Transverse colon (tissue), 4 donors: ENCODE measurements around the gene MCTP2. TPM values are rescaled to one million over a fixed set of nuclear protein-coding genes. Genes with fewer than 3 reads are reported as not detected.

ENCODE experiments used
- DNase-seq: peaks from one replicate; pipeline ENCODE4 v3.0.0-alpha.2; 2019
- H3K27ac ChIP-seq, 4 donors: fragments of 200-600 bp; sonication (generic); 2 replicates each; pipeline ENCODE4 v1.5.1; 2016 to 2018; ENCODE audit warnings: inconsistent platforms in 4 of 4
- H3K27me3 ChIP-seq: fragments of 200-600 bp; sonication (generic); 2 replicates; pipeline ENCODE4 v1.5.1; 2017; ENCODE audit warnings: inconsistent platforms
- H3K36me3 ChIP-seq, 4 donors: fragments of 200-600 bp; sonication (generic); 2 replicates each; pipeline ENCODE4 v1.5.1; 2017 to 2019; ENCODE audit warnings: inconsistent platforms in 4 of 4
- H3K4me1 ChIP-seq, 4 donors: fragments of 200-600 bp; sonication (generic); 2 replicates each; pipeline ENCODE4 v1.5.1; 2017 to 2020; ENCODE audit warnings: inconsistent platforms in 4 of 4
- H3K4me3 ChIP-seq, 4 donors: fragments of 200-600 bp; sonication (generic); 1 replicate in 1 of 4; 2 replicates in 3 of 4; pipeline versions ENCODE4 v1.5.1 to v1.6.1; 2017 to 2019; ENCODE audit warnings: inconsistent platforms in 4 of 4
- H3K9me3 ChIP-seq, 2 donors: fragments of 200-600 bp; sonication (generic); 2 replicates each; pipeline ENCODE4 v1.5.1; 2017 to 2019; ENCODE audit warnings: inconsistent platforms in 2 of 2
- CTCF ChIP-seq, 5 experiments: fragments of 200-600 bp in 3 of 5; fragments of 450-650 bp in 2 of 5; sonication (generic) in 3 of 5; IDR thresholded peaks; 1 replicate in 2 of 5; 2 replicates in 3 of 5; pipeline ENCODE4 v1.5.1; 2016 to 2017; ENCODE audit warnings: antibody characterized with exemption in 5 of 5, inconsistent platforms in 3 of 5, mild to moderate bottlenecking in 2 of 5, moderate library complexity in 1 of 5
- EP300 ChIP-seq: sonication (generic); formaldehyde crosslinking; IDR thresholded peaks from one replicate; pipeline ENCODE4 v1.6.1; 2017; ENCODE audit warnings: antibody characterized with exemption, low read depth
- POLR2A ChIP-seq: fragments of 450-650 bp; IDR thresholded peaks from one replicate; pipeline ENCODE4 v1.6.1; 2016; ENCODE audit warnings: antibody characterized with exemption, mild to moderate bottlenecking, moderate library complexity
- POLR2AphosphoS5 ChIP-seq, 3 donors: sonication (generic); formaldehyde crosslinking; IDR thresholded peaks; one replicate each; pipeline ENCODE4 v1.6.1; 2016; ENCODE audit warnings: antibody characterized with exemption in 3 of 3
- WGBS, 2 donors: methylation state at CpG; one replicate each; pipeline ENCODE4 v1.1.5; 2018; ENCODE audit warnings: low coverage in 1 of 2; 5-methylcytosine and 5-hydroxymethylcytosine counted together
- in situ Hi-C, 4 donors: fragments of 200-750 bp; cut with MboI; loops; one replicate each; pipeline versions ENCODE4 v1.15.0 to v1.15.1; 2017; ENCODE audit warnings: low sequenced_read_pairs in 3 of 4, low pct_ligation_motif_present in 1 of 4, low pct_unique_long_range_greater_than_20kb in 1 of 4
- intact Hi-C: fragments of 100-400 bp; cut with DNase I; formaldehyde crosslinking; loops from one replicate; pipeline ENCODE4 v1.15.1; 2023; ENCODE audit warnings: low total_unique reads
- total RNA-seq, 4 donors: library from RNA; depleted of rRNA; stranded (reverse); fragments of >200 nt; gene quantifications; one replicate each; pipeline ENCODE4 v1.1.0, GENCODE V29; 2016

Gene MCTP2
- total RNA-seq, 4 donors from 2014 or later, result 108 to 409 (median 144) TPM

GRCh38 chr15:94282269-94283250, 51.2 kb downstream of the MCTP2 start:
- Histone ChIP-seq H3K36me3 (peaks cover 0 to 9% (median 0%) of the 10 kb centered on the region in 4 donors), H3K9me3 (no peaks in the 10 kb centered on the region), H3K27ac (no peak overlapping the region), H3K4me3 (no peak overlapping the region), H3K4me1 (peaks cover 0 to 5% (median 0%) of the 10 kb centered on the region in 4 donors), H3K27me3 (no peaks in the 10 kb centered on the region)
- TF ChIP-seq POLR2A (no peak), EP300 (no peak), POLR2AphosphoS5 (IDR thresholded peaks at IDR 0.05) (no peak), CTCF (IDR thresholded peaks at IDR 0.05) (no peak)
- in situ Hi-C loops, result no loop called here
- no peak for DNase-seq
- WGBS, 2 donors, result 76 to 80% methylated on average over 7 of the region's 7 CpGs
- intact Hi-C loops, result no loop called here

- peaks cover 0 to 9% (median 0%) of the 10 kb centered on the region in 4 donors for H3K36me3 ChIP-seq
- DNase-seq, result no peak
- peaks cover 0 to 24% (median 3%) of the 10 kb centered on the region in 4 donors for H3K4me1 ChIP-seq
- H3K27ac ChIP-seq, result peak overlapping the region in 1 of 4 donors; percentile 28
- H3K27me3 ChIP-seq, result no peaks in the 10 kb centered on the region
- no peak for TF ChIP-seq EP300
- TF ChIP-seq POLR2A, result no peak
- no peak for TF ChIP-seq POLR2AphosphoS5 (IDR thresholded peaks at IDR 0.05)
- TF ChIP-seq CTCF (IDR thresholded peaks at IDR 0.05), result no peak
- 47 to 63% methylated on average over 2 to 3 of the region's 3 CpGs for WGBS, 2 donors
- peaks cover 0 to 3% of the 10 kb centered on the region in 2 donors for H3K9me3 ChIP-seq
- intact Hi-C loops (loop anchor here (5.0 kb wide), 1 partner anchor 1866 kb away; no protein-coding TSS in a partner anchor), in situ Hi-C loops (no loop called here)
- no peak overlapping the region for H3K4me3 ChIP-seq
Observed at GRCh38 chr15:94286583-94286982, 55.2 kb downstream of the MCTP2 start.

- DNase-seq, result peak; percentile 43
- H3K9me3 ChIP-seq, result peaks cover 0 to 3% of the 10 kb centered on the region in 2 donors
- H3K4me3 ChIP-seq, result no peak overlapping the region
- intact Hi-C loops (loop anchor here (5.0 kb wide), 1 partner anchor 1864 kb away; no protein-coding TSS in a partner anchor), in situ Hi-C loops (no loop called here)
- no peaks in the 10 kb centered on the region for H3K36me3 ChIP-seq
- no peaks in the 10 kb centered on the region for H3K27me3 ChIP-seq
- TF ChIP-seq EP300 (no peak), CTCF (IDR thresholded peaks at IDR 0.05) (no peak), POLR2A (no peak), POLR2AphosphoS5 (IDR thresholded peaks at IDR 0.05) (no peak)
- WGBS, 2 donors, result 59 to 87% methylated on average over 3 to 4 of the region's 4 CpGs
- peaks cover 0 to 35% (median 6%) of the 10 kb centered on the region in 4 donors for H3K4me1 ChIP-seq
- H3K27ac ChIP-seq, result peak overlapping the region in 2 of 4 donors; percentile 22 to 44
Observed at GRCh38 chr15:94287794-94288246, 56.5 kb downstream of the MCTP2 start.

- H3K4me3 ChIP-seq, result no peak overlapping the region
- in situ Hi-C loops (no loop called here), intact Hi-C loops (no loop called here)
- H3K9me3 ChIP-seq, result peaks cover 0 to 3% of the 10 kb centered on the region in 2 donors
- H3K36me3 ChIP-seq, result no peaks in the 10 kb centered on the region
- H3K27me3 ChIP-seq, result no peaks in the 10 kb centered on the region
- H3K27ac ChIP-seq, result no peak overlapping the region
- no peak for DNase-seq
- TF ChIP-seq CTCF (IDR thresholded peaks at IDR 0.05), result no peak
- TF ChIP-seq POLR2AphosphoS5 (IDR thresholded peaks at IDR 0.05), result no peak
- TF ChIP-seq EP300, result no peak
- no peak for TF ChIP-seq POLR2A
- peaks cover 5 to 60% (median 20%) of the 10 kb centered on the region in 4 donors for H3K4me1 ChIP-seq
- WGBS, 2 donors, result 88 to 92% methylated on average over 1 of the region's 1 CpG
Observed at GRCh38 chr15:94290730-94291129, 59.4 kb downstream of the MCTP2 start.
